Smooth muscle cell (in vitro differentiated cells): Measurements from ENCODE around the gene TCERG1L. TPM values are rescaled to one million over a fixed set of nuclear protein-coding genes. Genes with fewer than 3 reads are reported as not detected.

Experiments
- DNase-seq: peaks from one replicate; lab custom pipeline; 2025; ENCODE audit not compliant: unreplicated experiment; lab: John Stamatoyannopoulos, UW
- H2AFZ ChIP-seq: fragments of 200-600 bp; sonication (generic); 2 replicates; pipeline ENCODE4 v1.6.0; 2016; ENCODE audit warnings: antibody characterized with exemption, low read depth, mild to moderate bottlenecking
- H3F3A ChIP-seq: fragments of 200-600 bp; sonication (generic); 2 replicates; pipeline ENCODE4 v1.6.0; 2017; ENCODE audit warnings: antibody characterized with exemption, low read depth
- H3K27ac ChIP-seq: fragments of 200-600 bp; sonication (generic); 2 replicates; pipeline ENCODE4 v1.5.1; 2016; ENCODE audit warnings: low read depth, mild to moderate bottlenecking
- H3K27me3 ChIP-seq: fragments of 200-600 bp; sonication (generic); 2 replicates; pipeline ENCODE4 v1.6.1; 2016; ENCODE audit warnings: low read depth, mild to moderate bottlenecking
- H3K36me3 ChIP-seq: fragments of 200-600 bp; sonication (generic); 2 replicates; pipeline ENCODE4 v1.5.1; 2016; ENCODE audit warnings: low read depth
- H3K4me1 ChIP-seq: fragments of 200-600 bp; sonication (generic); 2 replicates; pipeline ENCODE4 v1.5.1; 2016; ENCODE audit warnings: low read depth
- H3K4me2 ChIP-seq: fragments of 200-600 bp; sonication (generic); 2 replicates; pipeline ENCODE4 v1.6.0; 2016; ENCODE audit warnings: mild to moderate bottlenecking
- H3K4me3 ChIP-seq: fragments of 200-600 bp; sonication (generic); 2 replicates; pipeline ENCODE4 v1.5.1; 2016; ENCODE audit warnings: mild to moderate bottlenecking
- H3K79me2 ChIP-seq: fragments of 200-600 bp; sonication (generic); 2 replicates; pipeline ENCODE4 v1.6.0; 2016; ENCODE audit warnings: low read depth, mild to moderate bottlenecking
- H3K9ac ChIP-seq: fragments of 200-600 bp; sonication (generic); 2 replicates; pipeline ENCODE4 v1.6.0; 2016; ENCODE audit warnings: low read depth
- H3K9me3 ChIP-seq: fragments of 200-600 bp; sonication (generic); replicated peaks from 2 replicates; pipeline ENCODE4 v1.5.1; 2016; ENCODE audit warnings: low read depth
- H4K20me1 ChIP-seq: fragments of 200-600 bp; sonication (generic); 2 replicates; pipeline ENCODE4 v1.6.0; 2016; ENCODE audit warnings: low read depth
- CTCF ChIP-seq: fragments of 200-600 bp; sonication (generic); IDR thresholded peaks from 2 replicates; pipeline ENCODE4 v1.5.1; 2017; ENCODE audit warnings: borderline replicate concordance, mild to moderate bottlenecking, antibody characterized with exemption; ENCODE audit not compliant: insufficient read depth, poor library complexity, severe bottlenecking
- WGBS: methylation state at CpG from one replicate; pipeline ENCODE4 v1.1.7; 2016; ENCODE audit warnings: low lambda C conversion rate; 5-methylcytosine and 5-hydroxymethylcytosine counted together
- polyA plus RNA-seq: library from polyadenylated mRNA; unstranded; fragments of >200 nt; fragmentation: Nextera tagmentation; extraction: Ambion mirVana; gene quantifications from 2 replicates; pipeline ENCODE4 v1.2.1, GENCODE V29; 2016
- total RNA-seq: library from RNA; depleted of rRNA; stranded (reverse); fragments of >200 nt; gene quantifications from 2 replicates; pipeline ENCODE4 v1.2.3, GENCODE V29; 2014

The TCERG1L gene
- total and polyA plus RNA-seq, 2 experiments from 2014 or later, result not detected

GRCh38 chr10:131183546-131184045 lies 127.9 kb downstream of the TCERG1L start:
- DNase-seq, result no peak
- no peak overlapping the region for H3K27ac ChIP-seq
- 93% methylated on average over 9 of the region's 9 CpGs for WGBS

GRCh38 chr10:131181456-131181855 lies 130.1 kb downstream of the TCERG1L start:
- H3K27me3 ChIP-seq, result no peaks in the 10 kb centered on the region
- no peak overlapping the region for H3K4me2 ChIP-seq
- no peaks in the 10 kb centered on the region for H3F3A ChIP-seq
- H3K36me3 ChIP-seq, result no peaks in the 10 kb centered on the region
- no peak overlapping the region for H3K27ac ChIP-seq
- H2AFZ ChIP-seq, result no peak overlapping the region
- no peaks in the 10 kb centered on the region for H4K20me1 ChIP-seq
- DNase-seq, result no peak
- H3K4me3 ChIP-seq, result no peak overlapping the region
- no peaks in the 10 kb centered on the region for H3K9me3 ChIP-seq
- no peaks in the 10 kb centered on the region for H3K79me2 ChIP-seq
- no peak overlapping the region for H3K9ac ChIP-seq
- TF ChIP-seq CTCF, result no peak
- no peaks in the 10 kb centered on the region for H3K4me1 ChIP-seq
- WGBS, result 91% methylated on average over 8 of the region's 8 CpGs

More at GRCh38 chr10:131183546-131184045, 127.9 kb downstream of the TCERG1L start:
- no peak for TF ChIP-seq CTCF
- Histone ChIP-seq H3K4me3 (no peak overlapping the region), H3K4me2 (no peak overlapping the region), H3K4me1 (no peaks in the 10 kb centered on the region), H3K36me3 (no peaks in the 10 kb centered on the region), H3K79me2 (no peaks in the 10 kb centered on the region), H3K27me3 (no peaks in the 10 kb centered on the region), H4K20me1 (no peaks in the 10 kb centered on the region), H3K9me3 (no peaks in the 10 kb centered on the region), H3F3A (no peaks in the 10 kb centered on the region), H2AFZ (no peak overlapping the region), H3K9ac (no peak overlapping the region)

DNA sequence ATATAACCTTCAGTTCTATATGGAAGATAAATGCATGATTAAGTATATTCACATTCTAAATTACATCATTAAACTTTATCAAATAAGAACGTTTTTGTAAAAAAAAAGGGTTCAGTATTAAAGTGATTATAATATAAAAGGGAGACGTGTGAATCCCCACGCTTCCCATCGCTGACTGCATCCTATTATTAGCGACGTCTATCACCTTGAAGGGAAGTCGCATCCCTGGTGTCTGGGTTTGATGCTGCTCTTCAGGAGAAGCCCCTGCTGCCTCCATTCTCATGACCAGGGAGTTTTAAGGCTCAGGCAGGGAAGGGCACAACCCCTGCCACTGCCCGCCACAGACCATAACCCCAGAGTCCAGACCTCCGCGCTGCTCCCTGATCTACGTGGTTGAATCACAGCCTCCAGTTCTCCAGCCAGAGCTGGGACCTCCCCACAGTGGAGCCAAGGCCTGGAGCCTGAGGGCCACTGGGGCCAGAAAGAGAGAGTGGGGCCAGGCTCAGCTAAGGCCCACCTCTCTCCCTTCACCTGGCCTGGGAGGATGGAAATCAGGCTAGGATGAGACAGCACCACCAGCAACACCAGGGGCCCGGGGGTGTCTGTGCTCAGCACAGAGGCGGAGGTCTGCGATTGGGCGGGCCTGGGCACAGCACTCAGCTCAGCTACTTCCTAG lies 130.6 kb downstream of the TCERG1L start:
- no peaks in the 10 kb centered on the region for H3K79me2 ChIP-seq
- H2AFZ ChIP-seq, result no peak overlapping the region
- H3K9ac ChIP-seq, result no peak overlapping the region
- H3K27ac ChIP-seq, result no peak overlapping the region
- no peaks in the 10 kb centered on the region for H3K27me3 ChIP-seq
- H4K20me1 ChIP-seq, result no peaks in the 10 kb centered on the region
- H3K9me3 ChIP-seq, result no peaks in the 10 kb centered on the region
- no peaks in the 10 kb centered on the region for H3K36me3 ChIP-seq
- H3F3A ChIP-seq, result no peaks in the 10 kb centered on the region
- DNase-seq, result no peak
- H3K4me1 ChIP-seq, result no peaks in the 10 kb centered on the region
- no peak overlapping the region for H3K4me2 ChIP-seq
- no peak for TF ChIP-seq CTCF
- 92% methylated on average over 15 of the region's 15 CpGs for WGBS
- no peak overlapping the region for H3K4me3 ChIP-seq

GRCh38 chr10:131180086-131180485 lies 131.4 kb downstream of the TCERG1L start:
- Histone ChIP-seq H3K4me2 (no peak overlapping the region), H3K9me3 (no peaks in the 10 kb centered on the region), H3K9ac (no peak overlapping the region), H4K20me1 (no peaks in the 10 kb centered on the region), H3K27ac (no peak overlapping the region), H3K36me3 (no peaks in the 10 kb centered on the region), H3K79me2 (no peaks in the 10 kb centered on the region), H3K4me1 (no peaks in the 10 kb centered on the region), H3K4me3 (no peak overlapping the region), H3F3A (no peaks in the 10 kb centered on the region), H2AFZ (no peak overlapping the region), H3K27me3 (no peaks in the 10 kb centered on the region)
- no peak for TF ChIP-seq CTCF
- 89% methylated on average over 9 of the region's 9 CpGs for WGBS
- DNase-seq, result no peak
